Measurements from ENCODE around the gene HM13.
"Not testable (repeated sequence)": the region's sequence is repeated elsewhere in the genome, so short reads cannot be mapped to it uniquely, and the experiment has no call there.

The HM13 gene

GRCh38 chr20:31568041-31568731 lies 53.9 kb downstream of the HM13 start:
- no peak for DNase-seq

GRCh38 chr20:31568773-31569162 lies 54.5 kb downstream of the HM13 start:
- DNase-seq, result no peak

GRCh38 chr20:31569163-31570020 lies 55.1 kb downstream of the HM13 start:
- peak; percentile 62 for DNase-seq

GRCh38 chr20:31570021-31570463 lies 55.8 kb downstream of the HM13 start:
- DNase-seq, result no peak

GRCh38 chr20:31570735-31571617 lies 56.7 kb downstream of the HM13 start:
- peak; percentile 76 for DNase-seq

- DNase-seq, result peak; percentile 88
Observed at GRCh38 chr20:31572042-31572700, 57.9 kb downstream of the HM13 start.

- peak; percentile 100 for DNase-seq
Observed at GRCh38 chr20:31572701-31573554, 58.7 kb downstream of the HM13 start.

- DNase-seq, result peak; percentile 79
Observed at GRCh38 chr20:31573555-31574321, 59.5 kb downstream of the HM13 start.

GRCh38 chr20:31574986-31575385 lies 60.7 kb downstream of the HM13 start:
- DNase-seq, result not testable (repeated sequence)

GRCh38 chr20:31576751-31577150 lies 62.5 kb downstream of the HM13 start:
- DNase-seq, result peak; percentile 42

GRCh38 chr20:31577194-31577593 lies 63.0 kb downstream of the HM13 start:
- no peak for DNase-seq

GRCh38 chr20:31578448-31579138 lies 64.4 kb downstream of the HM13 start:
- DNase-seq, result no peak

- DNase-seq, result no peak
Observed at GRCh38 chr20:31579245-31579644, 65.0 kb downstream of the HM13 start.

- not testable (repeated sequence) for DNase-seq
Observed at GRCh38 chr20:31579941-31580651, 65.9 kb downstream of the HM13 start.

- DNase-seq, result no peak
Observed at GRCh38 chr20:31580706-31581105, 66.5 kb downstream of the HM13 start.

- no peak for DNase-seq
Observed at GRCh38 chr20:31581391-31581790, 67.1 kb downstream of the HM13 start.

- DNase-seq, result peak; percentile 66
Observed at GRCh38 chr20:31587545-31588389, 73.5 kb downstream of the HM13 start.

- no peak for DNase-seq
Observed at GRCh38 chr20:31590717-31591225, 76.5 kb downstream of the HM13 start.

All from NCI-H146 (cell line).